PFSK-1 (cell line): ENCODE data around the gene ITK.

Experiments
- FOXP2 ChIP-seq: optimal IDR thresholded peaks from 2 replicates; pipeline ENCODE3; 2011; ENCODE audit warnings: borderline replicate concordance, control low read depth, inconsistent platforms; ENCODE audit not compliant: insufficient read depth; ENCODE audit errors: extremely low read length, extremely low read depth
- POLR2AphosphoS5 ChIP-seq: IDR thresholded peaks from 2 replicates; pipeline ENCODE4 v1.6.1; 2012; ENCODE audit warnings: low read depth, mild to moderate bottlenecking, control low read depth, low read length, moderate library complexity
- REST ChIP-seq, 2 experiments: IDR thresholded peaks; 2 replicates each; pipeline versions ENCODE4 v1.6.1 to v1.8.0; 2011 to 2012; ENCODE audit warnings: low read depth in 2 of 2, low read length in 2 of 2, control low read depth in 1 of 2, inconsistent platforms in 1 of 2, mild to moderate bottlenecking in 1 of 2, moderate library complexity in 1 of 2; ENCODE audit not compliant: insufficient read depth in 1 of 2
- SIN3A ChIP-seq: IDR thresholded peaks from 2 replicates; pipeline ENCODE4 v1.6.1; 2012; ENCODE audit warnings: mild to moderate bottlenecking, low read length, moderate library complexity, borderline replicate concordance; ENCODE audit not compliant: insufficient read depth
- TAF1 ChIP-seq: IDR thresholded peaks from 2 replicates; pipeline ENCODE4 v1.6.1; 2012; ENCODE audit warnings: low read length, control low read depth, borderline replicate concordance; ENCODE audit not compliant: insufficient read depth

ITK gene

GRCh38 chr5:157212307-157212706, 31.7 kb downstream of the ITK start:
- TF ChIP-seq POLR2AphosphoS5, result no peak
- TF ChIP-seq SIN3A, result no peak
- no peak for TF ChIP-seq FOXP2
- no peak for TF ChIP-seq REST (IDR thresholded peaks at IDR 0.05; ENCODE audit: insufficient read depth in 1 of 2, low read depth in 2 of 2, low read length in 2 of 2)
- TF ChIP-seq TAF1, result no peak

GRCh38 chr5:157213527-157214243, 33.0 kb downstream of the ITK start:
- no peak for TF ChIP-seq TAF1
- TF ChIP-seq FOXP2, result no peak
- TF ChIP-seq REST (IDR thresholded peaks at IDR 0.05; ENCODE audit: insufficient read depth in 1 of 2, low read depth in 2 of 2, low read length in 2 of 2), result no peak
- TF ChIP-seq SIN3A, result no peak
- no peak for TF ChIP-seq POLR2AphosphoS5

GRCh38 chr5:157214415-157214814, 33.8 kb downstream of the ITK start:
- no peak for TF ChIP-seq FOXP2
- TF ChIP-seq POLR2AphosphoS5, result no peak
- no peak for TF ChIP-seq SIN3A
- TF ChIP-seq REST (IDR thresholded peaks at IDR 0.05; ENCODE audit: insufficient read depth in 1 of 2, low read depth in 2 of 2, low read length in 2 of 2), result no peak
- TF ChIP-seq TAF1, result no peak

- no peak for TF ChIP-seq SIN3A
- TF ChIP-seq POLR2AphosphoS5, result no peak
- no peak for TF ChIP-seq REST (IDR thresholded peaks at IDR 0.05; ENCODE audit: insufficient read depth in 1 of 2, low read depth in 2 of 2, low read length in 2 of 2)
- TF ChIP-seq FOXP2, result no peak
- TF ChIP-seq TAF1, result no peak
These were observed 34.3 kb downstream of the ITK start for GRCh38 chr5:157214861-157215513.
